Frontal cortex (tissue), 4 donors: Measurements from ENCODE around the gene NR6A1. TPM values are rescaled to one million over a fixed set of nuclear protein-coding genes. Genes with fewer than 3 reads are reported as not detected.
A peak's percentile ranks its signal among the peaks of the same experiment; 100 is the strongest.
"Not testable (repeated sequence)": the region's sequence is repeated elsewhere in the genome, so short reads cannot be mapped to it uniquely, and the experiment has no call there.

ENCODE experiments used
- DNase-seq, 2 donors: peaks; one replicate each; pipeline ENCODE4 v3.0.0; 2012; ENCODE audit warnings: low spot score in 2 of 2
- FAIRE-seq: peaks from 2 replicates; lab custom pipeline; 2012; peaks lifted over from hg19 to GRCh38; lab: Jason Lieb, UNC
- total RNA-seq: library from RNA; depleted of rRNA; stranded (reverse); fragments of >200 nt; gene quantifications from one replicate; pipeline ENCODE4 v1.2.3, GENCODE V29; 2014
- donor health status: control.
- donor health status: control.
- donor health status: control.

NR6A1 gene
- total RNA-seq, 1 donor from 2014 or later: 1.6 TPM

GRCh38 chr9:124779368-124780059 lies 8.4 kb upstream of the NR6A1 start:
- no peak for FAIRE-seq

DNA sequence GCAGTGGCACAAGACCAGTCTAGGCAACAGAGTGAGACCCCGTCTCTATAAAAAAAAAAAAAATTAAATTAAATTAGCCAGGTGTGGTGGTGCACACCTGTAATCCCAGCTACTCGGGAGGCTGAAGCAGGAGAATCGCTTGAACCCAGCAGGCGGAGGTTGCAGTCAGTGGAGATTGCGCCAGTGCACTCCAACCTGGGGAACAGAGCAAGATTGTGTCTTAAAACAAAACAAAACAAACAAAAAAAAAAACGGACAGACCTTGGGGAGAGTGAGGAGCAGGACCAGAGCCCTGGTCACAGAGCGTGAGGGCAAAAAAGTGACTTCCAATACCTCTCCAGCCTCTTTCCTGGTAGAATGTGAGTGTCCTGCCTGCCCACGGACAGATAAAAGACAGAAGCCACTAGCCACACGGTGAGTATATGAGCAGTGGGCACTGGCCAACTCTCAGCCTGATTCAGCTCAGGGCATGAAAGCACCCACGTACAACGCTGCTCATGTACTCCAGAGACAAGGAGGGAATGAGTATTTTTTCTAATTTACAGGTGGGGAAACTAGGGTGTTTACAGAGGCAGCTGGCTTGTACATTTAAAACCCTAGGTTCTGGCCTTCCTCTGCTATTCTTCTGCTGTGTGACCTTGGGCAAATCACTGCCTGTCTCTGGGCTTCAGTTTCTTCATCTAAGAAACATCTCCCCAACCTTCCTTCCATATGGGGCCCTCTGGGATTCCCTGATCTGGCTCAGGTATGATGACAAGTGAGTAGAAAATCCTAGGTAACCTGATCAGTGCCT lies 7.7 kb upstream of the NR6A1 start:
- FAIRE-seq: no peak
- DNase-seq: no peak

More at GRCh38 chr9:124779368-124780059, 8.4 kb upstream of the NR6A1 start:
- DNase-seq: no peak

GRCh38 chr9:124776954-124777648 lies 6.0 kb upstream of the NR6A1 start, which contains the start of gene OLFML2A:
OLFML2A (plus strand) TSS chr9:124777133; CDS start chr9:124777271, 138 bp downstream.
- no peak for DNase-seq
- FAIRE-seq: no peak

DNA sequence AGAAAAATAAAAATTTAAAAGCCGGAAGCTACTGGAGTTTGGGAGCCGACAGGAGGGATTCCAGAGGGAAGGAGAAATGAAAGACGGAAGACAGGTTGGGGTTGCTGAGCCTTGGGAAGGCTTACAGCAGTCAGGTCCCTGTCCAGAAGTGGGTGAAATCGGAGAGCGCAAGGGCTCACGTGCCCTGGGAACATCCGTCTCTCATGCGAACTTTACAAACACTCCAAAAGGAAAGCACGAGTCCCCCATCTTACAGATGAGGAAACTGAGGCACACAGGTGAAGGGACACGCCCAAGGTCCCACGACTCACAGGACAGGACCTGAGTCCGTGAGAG lies 5.5 kb upstream of the NR6A1 start:
- no peak for DNase-seq
- FAIRE-seq: no peak

GRCh38 chr9:124774129-124774978 lies 3.2 kb upstream of the NR6A1 start:
- FAIRE-seq (no peak), DNase-seq (peak; percentile 86 to 87)

- DNase-seq (no peak), FAIRE-seq (no peak)
These were observed 2.5 kb upstream of the NR6A1 start for GRCh38 chr9:124773473-124774128.

DNA sequence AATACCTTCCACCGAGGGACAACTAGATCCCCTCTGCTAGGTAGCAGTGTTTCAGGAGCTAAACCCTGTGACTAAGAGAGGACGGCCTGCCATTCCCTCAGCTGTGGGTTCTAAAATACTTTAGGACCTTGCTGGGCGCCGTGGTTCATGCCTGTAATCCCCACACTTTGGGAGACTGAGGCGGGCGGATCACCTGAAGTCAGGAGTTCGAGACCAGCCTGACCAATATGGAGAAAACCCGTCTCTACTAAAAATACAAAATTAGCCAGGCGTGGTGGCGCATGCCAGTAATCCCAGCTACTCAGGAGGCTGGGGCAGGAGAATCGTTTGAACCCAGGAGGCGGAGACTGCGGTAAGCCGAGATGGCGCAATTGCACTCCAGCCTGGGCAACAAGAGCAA lies 1.8 kb upstream of the NR6A1 start:
- DNase-seq, FAIRE-seq: not testable (repeated sequence)

DNA sequence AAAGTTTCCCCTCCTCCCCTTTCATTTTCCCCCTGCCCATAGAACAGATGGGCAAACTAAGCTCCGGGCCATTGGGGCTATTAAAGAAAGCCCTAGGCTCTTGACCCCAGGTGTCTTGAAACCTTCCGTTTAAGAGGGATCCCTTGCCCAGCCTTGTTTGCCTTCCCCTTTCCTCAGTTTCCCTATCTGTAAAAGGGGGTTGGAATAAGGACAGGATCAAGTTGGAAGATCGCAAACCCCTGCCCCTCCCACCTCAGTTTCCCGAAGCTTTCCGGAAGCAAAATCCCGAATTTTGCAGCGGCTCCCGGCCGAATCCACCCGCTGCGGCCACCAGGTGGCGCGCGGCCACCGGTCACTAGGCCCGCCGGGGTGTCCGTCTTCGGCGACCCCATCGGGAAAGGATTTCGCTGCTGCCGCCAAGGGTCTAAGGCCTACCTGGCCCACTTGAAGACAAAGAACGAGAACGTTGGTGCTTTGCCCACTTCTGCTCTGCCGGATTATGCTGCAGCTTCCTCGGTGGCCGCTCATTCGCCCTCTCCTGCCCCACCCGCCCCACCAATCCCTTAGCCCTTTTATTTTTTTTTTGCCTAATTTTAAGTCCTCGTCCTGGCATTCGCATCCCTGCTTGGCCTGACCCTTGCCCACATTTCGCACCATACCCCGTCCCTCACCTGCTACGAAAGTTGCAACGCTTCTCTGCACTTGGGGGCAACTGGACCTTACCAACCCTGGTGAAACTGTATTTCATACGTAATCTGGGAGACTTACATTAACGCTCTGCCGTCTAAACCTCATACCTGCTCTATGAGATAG lies 962 bp upstream of the NR6A1 start:
- FAIRE-seq (no peak), DNase-seq (peak; percentile 74 to 77)

GRCh38 chr9:124770359-124771020 lies 621 bp downstream of the NR6A1 start:
- no peak for FAIRE-seq

DNA sequence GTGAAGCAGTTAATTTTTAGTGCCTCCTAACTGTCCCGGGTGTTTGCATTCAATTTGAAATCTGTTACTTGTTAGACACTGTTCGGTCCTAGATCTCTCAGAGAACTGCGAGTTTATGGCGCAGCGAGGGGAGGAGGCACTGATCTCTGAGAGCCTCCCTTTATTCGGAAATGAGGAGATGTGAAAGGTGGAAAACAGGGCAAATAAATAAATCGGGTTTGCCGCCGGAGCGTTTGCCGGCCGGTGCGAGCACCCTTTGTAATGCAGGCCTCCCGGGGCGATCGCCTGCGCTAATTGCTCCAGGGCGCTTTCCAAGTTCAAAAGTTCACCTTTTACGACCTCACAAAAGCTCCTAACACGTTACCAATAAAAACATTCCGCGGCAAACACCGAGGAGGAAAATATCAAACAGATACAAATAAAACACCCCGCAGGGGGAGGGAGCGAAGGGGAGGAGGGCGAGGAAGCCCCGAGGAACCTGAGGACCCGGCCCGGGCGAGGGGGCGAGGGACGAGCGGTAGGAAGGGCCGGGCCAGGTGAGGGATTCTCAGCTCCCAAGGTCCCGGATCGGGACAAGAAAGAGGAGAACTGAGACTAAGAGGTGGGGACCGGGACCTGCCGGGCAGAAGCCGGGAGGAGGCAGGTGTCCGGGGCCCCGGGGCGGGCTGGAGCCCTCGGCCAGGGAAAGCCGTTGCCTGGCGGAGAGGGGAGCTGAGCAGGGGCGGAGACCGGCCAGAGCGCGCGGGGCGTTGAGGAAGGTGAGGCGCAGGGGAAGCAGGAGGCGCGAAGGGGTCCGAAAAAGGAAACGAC lies 1.4 kb downstream of the NR6A1 start:
- DNase-seq: no peak
- no peak for FAIRE-seq

More at GRCh38 chr9:124770359-124771020, 621 bp downstream of the NR6A1 start:
- DNase-seq: no peak

- FAIRE-seq (no peak), DNase-seq (no peak)
These were observed 2.2 kb downstream of the NR6A1 start for GRCh38 chr9:124768750-124769548.

GRCh38 chr9:124768334-124768733 lies 2.8 kb downstream of the NR6A1 start:
- DNase-seq (no peak), FAIRE-seq (no peak)

GRCh38 chr9:124767821-124768220 lies 3.3 kb downstream of the NR6A1 start:
- FAIRE-seq (no peak), DNase-seq (no peak)

DNA sequence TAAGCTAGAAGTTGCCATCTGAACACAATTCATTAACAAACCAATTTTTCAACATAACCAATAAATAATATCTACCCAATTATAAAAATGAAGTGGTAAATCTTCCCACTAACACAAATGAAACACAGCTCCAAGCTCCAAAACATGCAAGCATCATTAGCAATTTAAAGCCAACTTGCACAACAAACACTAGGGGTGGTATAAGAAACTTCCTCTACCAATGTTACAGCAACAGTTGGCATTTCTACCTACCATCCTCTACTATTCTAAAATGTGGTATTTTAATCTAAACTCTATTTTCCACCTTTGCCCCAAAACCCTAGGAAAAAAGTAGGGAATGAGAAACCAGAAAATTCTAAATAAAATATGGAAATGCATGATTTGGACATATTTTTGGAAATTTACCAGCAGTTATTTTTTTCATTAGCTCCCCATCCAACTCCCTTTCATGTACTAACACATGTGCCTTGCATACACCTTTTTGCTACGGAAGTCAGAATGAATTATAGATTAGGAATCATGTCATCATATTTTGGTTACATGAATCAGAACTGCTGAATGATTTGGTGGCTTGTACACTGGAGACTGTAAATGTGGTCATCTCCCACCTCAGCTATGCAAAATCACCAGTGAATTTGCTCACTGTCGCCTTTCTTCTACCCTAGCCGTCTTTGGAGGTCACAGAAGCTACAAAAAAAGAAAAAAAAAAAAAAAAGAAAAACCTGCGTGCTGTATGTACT lies 4.1 kb downstream of the NR6A1 start:
- DNase-seq (no peak), FAIRE-seq (no peak)

DNA sequence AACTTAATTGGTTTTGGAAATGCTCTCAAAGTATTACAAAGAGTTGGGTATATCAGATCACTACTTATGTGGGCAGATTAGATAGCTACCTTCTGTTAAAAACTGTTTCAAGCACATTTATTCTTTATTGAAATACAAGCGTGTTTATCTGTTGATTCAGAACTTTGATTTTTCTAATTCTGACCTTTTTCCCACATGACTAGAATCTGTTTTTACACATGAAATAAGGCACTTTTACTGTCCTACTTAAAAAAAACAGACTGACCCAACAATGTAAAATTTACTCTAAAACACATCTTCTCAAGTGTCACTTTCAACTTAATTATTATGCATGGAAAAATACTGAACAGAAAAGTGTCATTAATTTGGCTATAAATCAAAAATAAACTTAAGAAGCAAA lies 4.8 kb downstream of the NR6A1 start:
- no peak for DNase-seq
- FAIRE-seq: no peak

DNA sequence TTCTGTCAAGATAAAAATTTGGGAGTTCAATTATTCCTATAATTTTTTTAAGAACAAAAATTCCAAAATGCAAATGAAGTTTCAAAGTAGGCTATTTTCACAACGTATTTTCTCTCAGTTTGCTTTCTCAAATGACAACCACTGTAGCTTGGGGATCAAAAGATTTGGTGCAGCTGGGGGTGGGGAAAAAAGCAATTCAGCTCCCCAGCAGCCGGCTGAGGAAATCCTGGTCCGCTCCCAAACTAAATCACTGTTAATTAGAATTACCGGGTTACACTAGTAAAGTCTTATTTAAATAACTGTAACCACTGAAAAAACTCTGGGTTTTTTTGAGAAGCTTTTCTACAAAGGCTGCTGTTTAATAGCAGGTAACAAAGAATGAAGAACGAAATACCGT lies 5.7 kb downstream of the NR6A1 start:
- no peak for DNase-seq

More for the DNA sequence above, 5.7 kb downstream of the NR6A1 start:
- no peak for FAIRE-seq
